HEK293T (cell line): ENCODE data around the gene OR2AG1.

Experiments used
- CTCF ChIA-PET: fragments of 350-600 bp; formaldehyde crosslinking; extraction: SDS; loops from one replicate; lab custom pipeline; 2021; ENCODE audit warnings: antibody characterized with exemption, inconsistent platforms; lab: Yijun Ruan, JAX
- POLR2A ChIA-PET: fragments of 350-600 bp; formaldehyde crosslinking; extraction: SDS; loops from one replicate; lab custom pipeline; 2020; ENCODE audit warnings: antibody characterized with exemption, inconsistent platforms; lab: Yijun Ruan, JAX
- DNase-seq: peaks from one replicate; pipeline ENCODE4 v3.0.0; 2012; ENCODE audit warnings: mixed read lengths; ENCODE audit errors: extremely low spot score
- ARNT ChIP-seq: fragments of 450-650 bp; IDR thresholded peaks from 2 replicates; pipeline ENCODE4 v1.6.1; 2017; ENCODE audit warnings: mild to moderate bottlenecking
- BHLHE40 ChIP-seq: fragments of 450-650 bp; IDR thresholded peaks from 2 replicates; pipeline ENCODE4 v1.6.1; 2016; ENCODE audit warnings: mild to moderate bottlenecking, moderate library complexity, borderline replicate concordance
- CTBP1 ChIP-seq: fragments of 450-650 bp; IDR thresholded peaks from 2 replicates; pipeline ENCODE4 v1.6.1; 2016; ENCODE audit warnings: borderline replicate concordance
- ELF4 ChIP-seq: fragments of 450-650 bp; IDR thresholded peaks from 2 replicates; pipeline ENCODE4 v1.6.1; 2017; ENCODE audit warnings: antibody characterized with exemption
- FOXA1 ChIP-seq: fragments of 450-650 bp; IDR thresholded peaks from 2 replicates; pipeline ENCODE4 v1.6.1; 2016; ENCODE audit warnings: mild to moderate bottlenecking
- FOXK2 ChIP-seq: fragments of 450-650 bp; IDR thresholded peaks from 2 replicates; pipeline ENCODE4 v1.6.1; 2016; ENCODE audit warnings: mild to moderate bottlenecking
- FOXM1 ChIP-seq: fragments of 450-650 bp; IDR thresholded peaks from 2 replicates; pipeline ENCODE4 v1.6.1; 2017; ENCODE audit warnings: mild to moderate bottlenecking, borderline replicate concordance
- L3MBTL2 ChIP-seq: fragments of 450-650 bp; conservative IDR thresholded peaks from 2 replicates; pipeline ENCODE4 v1.6.1; 2016; ENCODE audit warnings: mild to moderate bottlenecking
- NFRKB ChIP-seq: fragments of 450-650 bp; IDR thresholded peaks from 2 replicates; pipeline ENCODE4 v1.6.1; 2016; ENCODE audit warnings: mild to moderate bottlenecking, moderate library complexity
- SP1 ChIP-seq: fragments of 450-650 bp; IDR thresholded peaks from 2 replicates; pipeline ENCODE4 v1.6.1; 2017
- SUZ12 ChIP-seq: fragments of 450-650 bp; IDR thresholded peaks from 2 replicates; pipeline ENCODE4 v1.6.1; 2016; ENCODE audit warnings: mild to moderate bottlenecking
- TARDBP ChIP-seq: fragments of 450-650 bp; IDR thresholded peaks from 2 replicates; pipeline ENCODE4 v1.6.1; 2016
- ZNF384 ChIP-seq: fragments of 450-650 bp; IDR thresholded peaks from 2 replicates; pipeline ENCODE4 v1.6.1; 2016
- TF ChIP-seq, protein P1 (sequence below): fragments of 450-650 bp; IDR thresholded peaks from 2 replicates; pipeline ENCODE4 v1.6.1; 2016

Gene OR2AG1

DNA sequence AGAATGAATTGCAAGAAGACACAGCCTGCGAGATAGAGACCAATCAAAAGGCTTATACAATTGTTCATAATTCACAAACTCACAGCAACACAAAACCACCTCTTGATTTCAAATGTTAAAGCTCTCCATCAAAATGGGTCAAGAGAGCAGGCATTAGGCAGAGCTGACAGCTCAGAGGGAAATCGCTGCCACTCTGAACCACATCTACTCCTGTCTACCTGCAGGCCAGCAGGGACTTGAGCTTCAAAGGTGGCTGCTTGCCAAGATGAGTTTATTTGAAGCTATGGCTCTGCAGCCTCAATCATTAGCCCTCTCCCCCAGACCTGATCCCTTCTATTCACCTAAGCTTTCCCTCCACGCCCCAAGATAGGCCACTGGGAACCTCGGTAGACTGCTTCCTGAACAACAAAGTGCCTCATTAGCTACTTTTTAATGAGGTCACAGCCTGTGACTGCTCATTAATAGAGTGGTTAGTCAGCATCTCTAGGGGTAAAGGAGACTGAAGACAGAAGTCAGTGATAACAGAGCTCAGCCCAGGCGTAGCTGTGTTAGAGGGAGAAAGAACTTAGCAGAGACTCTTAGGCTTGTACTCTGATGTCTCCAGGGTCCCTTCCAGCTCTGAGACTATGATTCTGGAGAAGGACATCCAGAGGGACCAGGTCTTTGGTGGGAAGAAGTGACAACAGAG is 41.5 kb downstream of the OR2AG1 start:
- TF ChIP-seq L3MBTL2, result no peak
- no peak for TF ChIP-seq ELF4
- no peak for TF ChIP-seq SP1
- TF ChIP-seq FOXA1, result no peak
- no peak for TF ChIP-seq FOXK2
- no peak for TF ChIP-seq ZNF384
- TF ChIP-seq SUZ12, result no peak
- no peak for TF ChIP-seq BHLHE40
- no peak for TF ChIP-seq FOXM1
- TF ChIP-seq ARNT, result no peak
- no peak for TF ChIP-seq TARDBP
- ChIA-PET CTCF (interaction anchor here (0.6 to 4.6 kb wide), 3 partner anchors 12 to 286 kb away, joined by 3 to 29 read pairs (median 3); no protein-coding TSS in a partner anchor), POLR2A (no interaction called here)
- no peak for DNase-seq

- POLR2A ChIA-PET, result no interaction called here
- TF ChIP-seq FOXK2, result no peak
- no peak for TF ChIP-seq FOXA1
- no peak for TF ChIP-seq ELF4
- no peak for TF ChIP-seq SUZ12
- no peak for TF ChIP-seq NFRKB
- TF ChIP-seq FOXM1, result no peak
- no peak for TF ChIP-seq L3MBTL2
- no peak for TF ChIP-seq TARDBP
- no peak for TF ChIP-seq SP1
- no peak for DNase-seq
- CTCF ChIA-PET, result interaction anchor here (4.6 kb wide), 1 partner anchor 13 kb away, joined by 29 read pairs; no protein-coding TSS in a partner anchor
These were observed 42.5 kb downstream of the OR2AG1 start for GRCh38 chr11:6825231-6825744.

DNA sequence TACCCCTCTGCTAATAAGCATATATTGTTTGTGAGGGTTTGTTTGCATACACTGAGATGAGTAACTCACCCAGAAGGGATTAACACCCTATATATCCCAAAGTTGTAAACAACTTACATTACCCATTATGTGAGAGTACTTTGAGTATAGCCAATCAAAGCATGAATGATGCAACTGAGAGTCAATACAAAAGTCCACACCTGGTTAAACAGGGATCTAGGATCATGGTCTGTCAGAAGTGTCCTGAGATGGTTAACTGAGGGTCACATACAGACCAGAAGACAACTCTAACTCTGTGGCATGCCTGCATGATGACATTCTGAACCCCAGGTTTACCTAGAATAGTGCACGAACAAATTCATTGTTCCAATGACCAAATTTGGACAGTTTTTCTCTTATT is 45.3 kb downstream of the OR2AG1 start:
- TF ChIP-seq TARDBP (no peak), ZNF384 (no peak), FOXK2 (no peak), ELF4 (no peak), CTBP1 (no peak)
- no peak for DNase-seq
- CTCF ChIA-PET, result no interaction called here
- POLR2A ChIA-PET, result no interaction called here

DNA sequence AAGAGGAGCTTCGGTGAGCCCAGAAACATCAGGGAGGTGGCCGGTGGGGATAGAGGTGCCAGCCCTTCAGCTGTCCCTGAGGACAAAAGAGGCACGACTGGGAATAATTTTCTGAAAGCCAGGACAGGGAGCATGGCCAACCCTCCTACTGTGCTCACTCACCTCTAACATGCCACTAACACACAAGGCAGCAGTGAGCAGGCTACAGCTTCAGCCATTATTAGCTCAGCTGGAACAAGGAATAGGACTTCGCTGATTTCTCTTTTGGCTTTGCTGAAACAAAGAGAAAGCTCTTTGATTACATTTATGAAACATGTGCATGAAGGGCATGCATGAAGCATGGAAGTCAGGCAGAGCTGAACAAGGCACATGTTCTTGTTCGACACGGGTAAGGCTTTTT is 50.5 kb downstream of the OR2AG1 start:
- no peak for DNase-seq
- ChIA-PET CTCF (interaction anchor here (1.3 kb wide), 1 partner anchor 21 kb away, joined by 5 read pairs; no protein-coding TSS in a partner anchor), POLR2A (no interaction called here)
- TF ChIP-seq BHLHE40, result no peak
- TF ChIP-seq FOXM1, result no peak

GRCh38 chr11:6834021-6834420 is 51.2 kb downstream of the OR2AG1 start:
- TF ChIP-seq FOXM1, result no peak
- TF ChIP-seq SP1, result no peak
- TF ChIP-seq, protein P1, sequence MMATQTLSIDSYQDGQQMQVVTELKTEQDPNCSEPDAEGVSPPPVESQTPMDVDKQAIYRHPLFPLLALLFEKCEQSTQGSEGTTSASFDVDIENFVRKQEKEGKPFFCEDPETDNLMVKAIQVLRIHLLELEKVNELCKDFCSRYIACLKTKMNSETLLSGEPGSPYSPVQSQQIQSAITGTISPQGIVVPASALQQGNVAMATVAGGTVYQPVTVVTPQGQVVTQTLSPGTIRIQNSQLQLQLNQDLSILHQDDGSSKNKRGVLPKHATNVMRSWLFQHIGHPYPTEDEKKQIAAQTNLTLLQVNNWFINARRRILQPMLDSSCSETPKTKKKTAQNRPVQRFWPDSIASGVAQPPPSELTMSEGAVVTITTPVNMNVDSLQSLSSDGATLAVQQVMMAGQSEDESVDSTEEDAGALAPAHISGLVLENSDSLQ, result no peak
- TF ChIP-seq ARNT, result no peak
- ChIA-PET POLR2A (interaction anchor here (1.1 kb wide), 1 partner anchor 92 kb away, joined by 4 read pairs; the partner anchor contains the start of gene ZNF215), CTCF (interaction anchor here (1.3 kb wide), 1 partner anchor 22 kb away, joined by 5 read pairs; no protein-coding TSS in a partner anchor)
- no peak for DNase-seq
